Neural cell (in vitro differentiated cells): Measurements from ENCODE around the gene SLC10A1. TPM values are rescaled to one million over a fixed set of nuclear protein-coding genes. Genes with fewer than 3 reads are reported as not detected.
"Not testable (repeated sequence)": the region's sequence is repeated elsewhere in the genome, so short reads cannot be mapped to it uniquely, and the experiment has no call there.

Experiments
- H2AFZ ChIP-seq: fragments of 200-600, 300-800 bp; sonication (generic), shearing (Covaris generic); 2 replicates; pipeline ENCODE4 v1.6.0; 2014; ENCODE audit warnings: low read depth, mild to moderate bottlenecking, antibody characterized with exemption, low read length, moderate library complexity
- H3F3A ChIP-seq: fragments of 200-600 bp; shearing (Covaris generic); 2 replicates; pipeline ENCODE4 v1.6.1; 2016; ENCODE audit warnings: mild to moderate bottlenecking, moderate library complexity, mixed read lengths, antibody characterized with exemption, low read length; ENCODE audit not compliant: insufficient read depth, poor library complexity, severe bottlenecking
- H3K27ac ChIP-seq: fragments of 200-600, 300-800 bp; sonication (generic), shearing (Covaris generic); 2 replicates; pipeline ENCODE4 v1.5.1; 2014; ENCODE audit warnings: mild to moderate bottlenecking, low read length, moderate library complexity
- H3K27me3 ChIP-seq: fragments of 300-800, 200-600 bp; sonication (generic), shearing (Covaris generic); 2 replicates; pipeline ENCODE4 v1.6.0; 2014; ENCODE audit warnings: mild to moderate bottlenecking, low read depth, low read length, moderate library complexity; ENCODE audit not compliant: insufficient read depth
- H3K36me3 ChIP-seq: fragments of 300-800, 200-600 bp; sonication (generic), shearing (Covaris generic); 2 replicates; pipeline ENCODE4 v1.5.1; 2014; ENCODE audit warnings: mild to moderate bottlenecking, antibody characterized with exemption, low read length, moderate library complexity; ENCODE audit not compliant: insufficient read depth
- H3K4me2 ChIP-seq: fragments of 300-800, 200-600 bp; sonication (generic), shearing (Covaris generic); 2 replicates; pipeline ENCODE4 v1.6.0; 2014; ENCODE audit warnings: mild to moderate bottlenecking, low read length
- H3K4me3 ChIP-seq: fragments of 300-800, 200-600 bp; sonication (generic), shearing (Covaris generic); 2 replicates; pipeline ENCODE4 v1.5.1; 2014; ENCODE audit warnings: mild to moderate bottlenecking, low read length, moderate library complexity
- H3K79me2 ChIP-seq: fragments of 200-600 bp; shearing (Covaris generic); replicated peaks from 2 replicates; pipeline ENCODE4 v1.6.0; 2014; ENCODE audit warnings: mild to moderate bottlenecking, low read length, moderate library complexity; ENCODE audit not compliant: insufficient read depth
- H3K9ac ChIP-seq: fragments of 300-800, 200-600 bp; sonication (generic), shearing (Covaris generic); 2 replicates; pipeline ENCODE4 v1.6.1; 2016; ENCODE audit warnings: mild to moderate bottlenecking, low read length, mixed read lengths
- H3K9me2 ChIP-seq: fragments of 200-600 bp; shearing (Covaris generic); 2 replicates; pipeline ENCODE4 v1.6.1; 2016; ENCODE audit warnings: mild to moderate bottlenecking, low read length, mixed read lengths; ENCODE audit not compliant: insufficient read depth
- H3K9me3 ChIP-seq: fragments of 200-600, 300-800 bp; sonication (generic), shearing (Covaris generic); 2 replicates; pipeline ENCODE4 v1.6.1; 2016; ENCODE audit warnings: mild to moderate bottlenecking, mixed run types, low read length, moderate library complexity, mixed read lengths
- H4K20me1 ChIP-seq: fragments of 200-600 bp; shearing (Covaris generic); 2 replicates; pipeline ENCODE4 v1.6.1; 2016; ENCODE audit warnings: mild to moderate bottlenecking, mixed run types; ENCODE audit not compliant: insufficient read depth
- EP300 ChIP-seq: fragments of 450-650 bp; conservative IDR thresholded peaks from 2 replicates; pipeline ENCODE4 v1.6.1; 2014; ENCODE audit warnings: antibody characterized with exemption, mild to moderate bottlenecking, moderate library complexity; ENCODE audit not compliant: poor library complexity, severe bottlenecking
- EZH2 ChIP-seq: fragments of 200-600, 300-800 bp; shearing (Covaris generic), sonication (generic); IDR thresholded peaks from 2 replicates; pipeline ENCODE4 v1.6.1; 2014; ENCODE audit warnings: antibody characterized with exemption, low read length, borderline replicate concordance, mild to moderate bottlenecking; ENCODE audit not compliant: insufficient read depth, poor library complexity, severe bottlenecking
- MXI1 ChIP-seq: fragments of 450-650 bp; conservative IDR thresholded peaks from 2 replicates; pipeline ENCODE4 v1.6.1; 2014; ENCODE audit warnings: antibody characterized with exemption, mild to moderate bottlenecking; ENCODE audit not compliant: poor library complexity, severe bottlenecking
- POLR2AphosphoS5 ChIP-seq: IDR thresholded peaks from 2 replicates; pipeline ENCODE4 v1.6.1; 2012
- RAD21 ChIP-seq: fragments of 450-650 bp; conservative IDR thresholded peaks from 2 replicates; pipeline ENCODE4 v1.6.1; 2014; ENCODE audit warnings: antibody characterized with exemption, mild to moderate bottlenecking, moderate library complexity
- SMC3 ChIP-seq: fragments of 450-650 bp; conservative IDR thresholded peaks from 2 replicates; pipeline ENCODE4 v1.6.1; 2014; ENCODE audit warnings: antibody characterized with exemption, mild to moderate bottlenecking, moderate library complexity; ENCODE audit not compliant: poor library complexity
- TAF1 ChIP-seq: IDR thresholded peaks from 2 replicates; pipeline ENCODE4 v1.6.1; 2012; ENCODE audit warnings: low read depth
- polyA plus RNA-seq: library from polyadenylated mRNA; depleted of rRNA; stranded (reverse); fragments of >200 nt; gene quantifications from 2 replicates; pipeline ENCODE4 v1.2.3, GENCODE V29; 2014
- TF ChIP-seq, protein P1 (sequence below): IDR thresholded peaks from 2 replicates; pipeline ENCODE4 v1.6.1; 2012; ENCODE audit warnings: borderline replicate concordance
- TF ChIP-seq, protein P2 (sequence below): fragments of 450-650 bp; IDR thresholded peaks from 2 replicates; pipeline ENCODE4 v1.5.1; 2014; ENCODE audit warnings: antibody characterized with exemption, mild to moderate bottlenecking, moderate library complexity; ENCODE audit not compliant: poor library complexity, severe bottlenecking

SLC10A1 gene
- polyA plus RNA-seq, 1 donor from 2014 or later: not detected

DNA sequence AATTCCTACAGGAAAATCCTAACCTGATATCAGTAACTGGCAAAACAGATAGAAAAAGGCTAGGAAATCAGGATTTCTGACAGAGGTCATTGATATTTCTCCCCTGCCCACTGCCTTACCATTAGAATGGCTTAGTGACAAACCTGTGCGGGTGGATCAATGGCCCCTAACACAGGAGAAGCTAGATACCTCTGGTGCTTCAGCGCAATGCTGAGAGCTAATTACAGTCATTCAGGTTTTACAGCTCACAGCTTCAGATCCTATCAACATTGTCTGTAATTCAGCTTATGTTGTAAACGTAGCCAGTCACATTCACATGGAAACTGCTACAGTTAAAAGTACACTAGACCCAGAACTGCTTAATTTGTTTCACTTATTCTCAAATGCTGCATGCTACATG is 17.4 kb upstream of the SLC10A1 start:
- H4K20me1 ChIP-seq: no peaks in the 10 kb centered on the region
- no peak overlapping the region for H3K9ac ChIP-seq
- no peaks in the 10 kb centered on the region for H3K36me3 ChIP-seq
- no peaks in the 10 kb centered on the region for H3K27me3 ChIP-seq
- no peaks in the 10 kb centered on the region for H3K79me2 ChIP-seq
- TF ChIP-seq SMC3: no peak
- TF ChIP-seq EP300: no peak
- TF ChIP-seq, protein P1, sequence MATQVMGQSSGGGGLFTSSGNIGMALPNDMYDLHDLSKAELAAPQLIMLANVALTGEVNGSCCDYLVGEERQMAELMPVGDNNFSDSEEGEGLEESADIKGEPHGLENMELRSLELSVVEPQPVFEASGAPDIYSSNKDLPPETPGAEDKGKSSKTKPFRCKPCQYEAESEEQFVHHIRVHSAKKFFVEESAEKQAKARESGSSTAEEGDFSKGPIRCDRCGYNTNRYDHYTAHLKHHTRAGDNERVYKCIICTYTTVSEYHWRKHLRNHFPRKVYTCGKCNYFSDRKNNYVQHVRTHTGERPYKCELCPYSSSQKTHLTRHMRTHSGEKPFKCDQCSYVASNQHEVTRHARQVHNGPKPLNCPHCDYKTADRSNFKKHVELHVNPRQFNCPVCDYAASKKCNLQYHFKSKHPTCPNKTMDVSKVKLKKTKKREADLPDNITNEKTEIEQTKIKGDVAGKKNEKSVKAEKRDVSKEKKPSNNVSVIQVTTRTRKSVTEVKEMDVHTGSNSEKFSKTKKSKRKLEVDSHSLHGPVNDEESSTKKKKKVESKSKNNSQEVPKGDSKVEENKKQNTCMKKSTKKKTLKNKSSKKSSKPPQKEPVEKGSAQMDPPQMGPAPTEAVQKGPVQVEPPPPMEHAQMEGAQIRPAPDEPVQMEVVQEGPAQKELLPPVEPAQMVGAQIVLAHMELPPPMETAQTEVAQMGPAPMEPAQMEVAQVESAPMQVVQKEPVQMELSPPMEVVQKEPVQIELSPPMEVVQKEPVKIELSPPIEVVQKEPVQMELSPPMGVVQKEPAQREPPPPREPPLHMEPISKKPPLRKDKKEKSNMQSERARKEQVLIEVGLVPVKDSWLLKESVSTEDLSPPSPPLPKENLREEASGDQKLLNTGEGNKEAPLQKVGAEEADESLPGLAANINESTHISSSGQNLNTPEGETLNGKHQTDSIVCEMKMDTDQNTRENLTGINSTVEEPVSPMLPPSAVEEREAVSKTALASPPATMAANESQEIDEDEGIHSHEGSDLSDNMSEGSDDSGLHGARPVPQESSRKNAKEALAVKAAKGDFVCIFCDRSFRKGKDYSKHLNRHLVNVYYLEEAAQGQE: no peak
- TF ChIP-seq, protein P2, sequence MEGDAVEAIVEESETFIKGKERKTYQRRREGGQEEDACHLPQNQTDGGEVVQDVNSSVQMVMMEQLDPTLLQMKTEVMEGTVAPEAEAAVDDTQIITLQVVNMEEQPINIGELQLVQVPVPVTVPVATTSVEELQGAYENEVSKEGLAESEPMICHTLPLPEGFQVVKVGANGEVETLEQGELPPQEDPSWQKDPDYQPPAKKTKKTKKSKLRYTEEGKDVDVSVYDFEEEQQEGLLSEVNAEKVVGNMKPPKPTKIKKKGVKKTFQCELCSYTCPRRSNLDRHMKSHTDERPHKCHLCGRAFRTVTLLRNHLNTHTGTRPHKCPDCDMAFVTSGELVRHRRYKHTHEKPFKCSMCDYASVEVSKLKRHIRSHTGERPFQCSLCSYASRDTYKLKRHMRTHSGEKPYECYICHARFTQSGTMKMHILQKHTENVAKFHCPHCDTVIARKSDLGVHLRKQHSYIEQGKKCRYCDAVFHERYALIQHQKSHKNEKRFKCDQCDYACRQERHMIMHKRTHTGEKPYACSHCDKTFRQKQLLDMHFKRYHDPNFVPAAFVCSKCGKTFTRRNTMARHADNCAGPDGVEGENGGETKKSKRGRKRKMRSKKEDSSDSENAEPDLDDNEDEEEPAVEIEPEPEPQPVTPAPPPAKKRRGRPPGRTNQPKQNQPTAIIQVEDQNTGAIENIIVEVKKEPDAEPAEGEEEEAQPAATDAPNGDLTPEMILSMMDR: no peak
- TF ChIP-seq TAF1: no peak
- TF ChIP-seq MXI1: no peak
- no peak for TF ChIP-seq RAD21
- no peak for TF ChIP-seq EZH2
- no peak for TF ChIP-seq POLR2AphosphoS5
- no peaks in the 10 kb centered on the region for H3K9me3 ChIP-seq
- no peaks in the 10 kb centered on the region for H3F3A ChIP-seq
- H2AFZ ChIP-seq: no peak overlapping the region
- no peak overlapping the region for H3K27ac ChIP-seq
- no peaks in the 10 kb centered on the region for H3K9me2 ChIP-seq
- H3K4me2 ChIP-seq: no peak overlapping the region
- H3K4me3 ChIP-seq: no peak overlapping the region

DNA sequence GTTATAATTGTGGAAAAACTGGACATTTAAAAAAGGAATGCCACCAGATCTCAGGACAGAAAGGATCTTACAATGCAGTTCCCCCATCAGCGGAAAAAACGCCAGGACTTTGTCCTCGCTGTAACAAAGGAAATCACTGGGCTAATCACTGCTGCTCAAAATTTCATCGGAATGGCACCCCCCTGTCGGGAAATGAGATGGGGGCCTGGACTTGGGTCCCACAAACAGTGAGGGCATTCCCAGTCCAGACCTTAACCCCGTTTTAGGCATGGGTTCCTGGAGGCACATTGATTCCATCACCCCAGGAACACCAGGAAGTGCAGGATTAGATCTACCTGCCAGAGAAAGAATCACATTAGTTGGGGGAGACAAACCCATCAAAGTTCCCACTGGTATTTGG is 16.3 kb upstream of the SLC10A1 start:
- not testable (repeated sequence) for H3F3A ChIP-seq, H3K9me2 ChIP-seq, H2AFZ ChIP-seq, H3K27me3 ChIP-seq, H3K27ac ChIP-seq, H3K36me3 ChIP-seq, H3K4me2 ChIP-seq, H4K20me1 ChIP-seq, H3K9ac ChIP-seq, H3K79me2 ChIP-seq, H3K4me3 ChIP-seq, H3K9me3 ChIP-seq

DNA sequence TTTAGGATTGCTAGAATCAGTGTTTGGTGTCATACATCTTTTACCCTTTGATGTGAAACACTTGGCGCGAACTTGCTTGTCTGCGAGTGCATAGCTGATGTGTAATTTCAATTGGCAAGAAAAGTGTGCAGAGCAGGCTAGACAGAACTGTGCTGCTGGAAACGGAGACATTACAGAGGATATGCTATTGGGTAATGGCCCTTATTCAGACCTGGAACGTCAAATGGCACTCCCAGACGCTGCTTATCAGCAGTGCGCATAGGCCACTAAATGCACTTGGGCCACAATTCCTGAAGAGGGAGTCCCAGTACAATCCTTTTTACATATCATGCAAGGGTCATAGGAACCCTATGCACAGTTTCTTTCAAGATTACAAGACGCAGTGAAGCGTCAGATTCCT is 15.7 kb upstream of the SLC10A1 start:
- H3K9ac ChIP-seq: no peak overlapping the region
- H3K27ac ChIP-seq: no peak overlapping the region
- H2AFZ ChIP-seq: no peak overlapping the region
- no peak overlapping the region for H3K4me2 ChIP-seq
- H3K79me2 ChIP-seq: no peaks in the 10 kb centered on the region
- H3K9me3 ChIP-seq: no peaks in the 10 kb centered on the region
- no peak overlapping the region for H3K4me3 ChIP-seq
- no peaks in the 10 kb centered on the region for H3K27me3 ChIP-seq
- no peaks in the 10 kb centered on the region for H3K9me2 ChIP-seq
- H3F3A ChIP-seq: no peaks in the 10 kb centered on the region
- no peaks in the 10 kb centered on the region for H3K36me3 ChIP-seq
- H4K20me1 ChIP-seq: no peaks in the 10 kb centered on the region
- TF ChIP-seq, protein P2: peak; percentile 19
- TF ChIP-seq, protein P1: no peak
